ENCODE data around the gene PTCHD4.

DNA sequence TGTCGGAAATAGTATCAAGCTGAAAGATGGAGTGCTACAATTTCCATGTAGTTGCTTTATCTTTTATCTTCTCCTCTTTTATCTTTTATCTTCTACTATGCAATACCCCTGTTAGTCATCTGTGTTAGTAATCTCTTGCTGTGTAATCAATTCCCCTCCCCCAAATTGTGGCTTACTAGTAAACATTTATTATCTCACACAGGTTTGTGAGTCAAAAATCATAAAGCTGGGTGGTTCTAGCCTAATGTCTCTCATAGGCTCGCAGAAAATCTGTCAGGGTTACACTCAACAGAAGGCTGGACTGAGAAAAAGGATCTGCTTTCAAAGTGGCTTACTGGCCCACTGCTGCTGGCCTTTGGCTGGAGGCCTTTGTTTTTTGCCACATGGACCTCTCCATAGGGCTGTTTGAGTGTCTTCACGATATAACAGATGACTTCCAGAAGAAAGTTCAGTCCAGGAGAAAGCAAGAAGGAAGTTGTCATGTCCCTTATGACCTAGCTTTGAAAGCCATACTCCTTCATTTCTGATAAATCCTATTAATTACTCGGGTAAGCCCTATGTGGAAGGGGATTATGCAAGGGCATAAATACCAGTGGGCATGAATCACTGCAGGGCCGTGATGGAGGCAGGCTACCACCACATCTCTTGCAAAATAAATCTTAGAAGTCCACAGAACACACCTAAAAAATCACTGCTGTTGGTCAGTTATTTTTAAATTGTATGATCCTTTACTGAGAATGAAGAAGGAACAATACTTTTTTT lies 24.5 kb upstream of the PTCHD4 start:
- TF ChIP-seq SUZ12 (IDR thresholded peaks at IDR 0.05; ENCODE audit: extremely low read depth, insufficient read depth, insufficient read length): no peak
- TF ChIP-seq ZNF274 (IDR thresholded peaks at IDR 0.05; ENCODE audit: low read depth, low read length): no peak

All from NT2/D1 (cell line).